OCI-LY7 (cell line): ENCODE data around the gene SLC26A11. TPM values are rescaled to one million over a fixed set of nuclear protein-coding genes. Genes with fewer than 3 reads are reported as not detected.

Experiments used
- BruUV-seq: library from RNA; stranded (reverse); fragments of 400-500 nt; replicated peaks from 2 replicates; lab custom pipeline; 2021; lab: Mats Ljungman, UMichigan
- CTCF ChIA-PET: fragments of 300-600 bp; sonication (Branson Sonifier 250); formaldehyde crosslinking; loops from one replicate; lab custom pipeline; 2022; ENCODE audit warnings: antibody characterized with exemption; ENCODE audit not compliant: unreplicated experiment; lab: Charles Lee
- POLR2A ChIA-PET: fragments of 300-600 bp; sonication (Branson Sonifier 250); formaldehyde crosslinking; loops from one replicate; lab custom pipeline; 2022; ENCODE audit warnings: antibody characterized with exemption; lab: Charles Lee
- DNase-seq: peaks from one replicate; pipeline ENCODE4 v3.0.0-alpha.2; 2015; ENCODE audit warnings: low spot score
- H2AFZ ChIP-seq: fragments of 200-600 bp; sonication (generic), shearing (Covaris generic); 2 replicates; pipeline ENCODE4 v1.6.1; 2014; ENCODE audit warnings: mild to moderate bottlenecking, antibody characterized with exemption, low read length, moderate library complexity
- H3K27ac ChIP-seq: fragments of 200-600 bp; sonication (generic); 2 replicates; pipeline ENCODE4 v1.5.1; 2014; ENCODE audit warnings: mixed run types, low read depth, mild to moderate bottlenecking, moderate library complexity, low read length, inconsistent platforms; ENCODE audit not compliant: poor library complexity, severe bottlenecking
- H3K36me3 ChIP-seq: fragments of 200-600 bp; sonication (generic); 2 replicates; pipeline ENCODE4 v1.6.1; 2014; ENCODE audit warnings: mild to moderate bottlenecking, antibody characterized with exemption, low read length, moderate library complexity, mixed read lengths; ENCODE audit not compliant: insufficient read depth
- H3K4me1 ChIP-seq: fragments of 200-600 bp; sonication (generic); 2 replicates; pipeline ENCODE4 v1.5.1; 2014; ENCODE audit warnings: mild to moderate bottlenecking, low read length; ENCODE audit not compliant: insufficient read depth, poor library complexity, severe bottlenecking
- H3K4me2 ChIP-seq: fragments of 200-600 bp; sonication (generic); 2 replicates; pipeline ENCODE4 v1.6.1; 2014; ENCODE audit warnings: mild to moderate bottlenecking, low read length
- H3K4me3 ChIP-seq: fragments of 200-600 bp; sonication (generic); 2 replicates; pipeline ENCODE4 v1.5.1; 2014; ENCODE audit warnings: mild to moderate bottlenecking, low read depth, low read length; ENCODE audit not compliant: poor library complexity, severe bottlenecking
- H3K79me2 ChIP-seq: fragments of 200-600 bp; sonication (generic); 2 replicates; pipeline ENCODE4 v1.6.1; 2016; ENCODE audit warnings: low read depth, mild to moderate bottlenecking, low read length, moderate library complexity, mixed read lengths; ENCODE audit not compliant: insufficient read depth
- H3K9me2 ChIP-seq: fragments of 200-600 bp; sonication (generic); 2 replicates; pipeline ENCODE4 v1.6.1; 2016; ENCODE audit warnings: mild to moderate bottlenecking, low read length, mixed read lengths; ENCODE audit not compliant: insufficient read depth
- H3K9me3 ChIP-seq: fragments of 200-600 bp; sonication (generic); 2 replicates; pipeline ENCODE4 v1.6.1; 2014; ENCODE audit warnings: mild to moderate bottlenecking, mixed run types, low read length, mixed read lengths
- H4K20me1 ChIP-seq: fragments of 200-600 bp; sonication (generic); 2 replicates; pipeline ENCODE4 v1.6.1; 2014; ENCODE audit warnings: mild to moderate bottlenecking, antibody characterized with exemption, low read length, moderate library complexity, mixed read lengths; ENCODE audit not compliant: insufficient read depth
- EZH2phosphoT487 ChIP-seq: fragments of 200-600 bp; sonication (generic); IDR thresholded peaks from 2 replicates; pipeline ENCODE4 v1.6.1; 2018; ENCODE audit warnings: low read depth, borderline replicate concordance, mild to moderate bottlenecking, mixed run types, antibody characterized with exemption, low read length, moderate library complexity, mixed read lengths
- intact Hi-C: fragments of 100-400 bp; cut with micrococcal nuclease; formaldehyde crosslinking; loops from one replicate; pipeline ENCODE4 v1.10.0; 2022; ENCODE audit not compliant: unreplicated experiment
- total RNA-seq, 2 experiments: library from RNA; depleted of rRNA in 1 of 2; stranded (reverse); fragments of >200 nt in 1 of 2; shearing (Covaris generic) in 1 of 2; gene quantifications; 2 replicates each; pipeline ENCODE4 v1.2.3, GENCODE V29; 2014 to 2022
- TF ChIP-seq, protein P1 (sequence below): fragments of 200-600 bp; sonication (generic); conservative IDR thresholded peaks from 2 replicates; pipeline ENCODE4 v1.5.1; 2014; ENCODE audit warnings: mild to moderate bottlenecking, antibody characterized with exemption, low read length, moderate library complexity, mixed read lengths

SLC26A11 gene
- total RNA-seq, 2 experiments from 2014 or later: 3.5 to 4.1 TPM

DNA sequence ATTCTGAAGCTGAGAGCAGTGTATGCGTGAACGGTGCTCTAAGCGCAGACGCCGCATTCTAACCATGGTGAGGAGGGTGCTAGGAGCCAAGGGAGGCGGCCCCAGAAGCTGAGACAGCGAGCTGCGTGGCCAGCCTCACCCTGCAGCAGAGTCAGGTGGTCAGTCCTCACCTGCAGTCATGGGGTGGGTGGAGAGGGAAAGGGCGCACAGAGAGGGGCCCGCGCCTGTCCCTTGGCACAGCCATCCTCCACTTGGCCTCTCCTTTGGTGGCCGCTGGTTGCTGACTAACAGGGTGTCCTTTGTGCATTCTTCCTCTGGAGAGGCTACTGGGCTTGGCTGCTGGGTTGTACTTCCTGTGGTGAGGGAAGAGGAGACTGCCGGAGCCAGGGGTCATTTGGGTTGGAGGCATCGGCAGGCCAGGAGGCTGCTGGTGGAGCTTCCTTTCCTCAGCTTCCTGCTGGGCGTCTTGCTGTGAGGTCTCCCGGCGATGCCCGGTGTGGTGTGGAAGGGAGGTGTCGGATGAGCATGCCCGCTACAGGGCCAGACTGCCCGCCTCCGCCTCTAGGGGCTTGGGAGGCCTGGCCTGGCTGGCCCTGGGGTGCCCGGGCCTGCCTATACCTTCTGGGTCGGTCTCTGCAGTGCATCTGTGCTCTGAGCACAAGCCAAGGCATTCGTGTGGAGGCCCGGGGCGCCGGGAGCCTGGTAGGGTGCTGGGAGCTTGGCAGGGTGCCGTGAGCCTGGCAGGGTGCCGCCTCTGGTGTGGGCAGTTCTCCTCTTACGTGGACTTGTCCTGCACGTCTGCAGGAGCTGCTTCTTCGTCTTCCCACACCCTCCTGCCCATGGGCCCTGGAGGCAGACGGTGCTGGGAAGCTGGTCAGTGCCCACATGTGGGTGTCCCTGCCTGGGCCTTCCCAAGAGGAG lies 57.8 kb downstream of the SLC26A11 start:
- DNase-seq: no peak
- BruUV-seq: no TSS peak
- Histone ChIP-seq H3K4me3 (no peak overlapping the region), H3K4me1 (peaks cover 6% of the 10 kb centered on the region), H3K79me2 (no peaks in the 10 kb centered on the region), H3K9me3 (no peaks in the 10 kb centered on the region), H4K20me1 (no peaks in the 10 kb centered on the region), H3K27ac (no peak overlapping the region), H3K36me3 (no peaks in the 10 kb centered on the region), H2AFZ (no peak overlapping the region), H3K4me2 (no peak overlapping the region), H3K9me2 (no peaks in the 10 kb centered on the region)
- CTCF ChIA-PET: no interaction called here
- TF ChIP-seq, protein P1, sequence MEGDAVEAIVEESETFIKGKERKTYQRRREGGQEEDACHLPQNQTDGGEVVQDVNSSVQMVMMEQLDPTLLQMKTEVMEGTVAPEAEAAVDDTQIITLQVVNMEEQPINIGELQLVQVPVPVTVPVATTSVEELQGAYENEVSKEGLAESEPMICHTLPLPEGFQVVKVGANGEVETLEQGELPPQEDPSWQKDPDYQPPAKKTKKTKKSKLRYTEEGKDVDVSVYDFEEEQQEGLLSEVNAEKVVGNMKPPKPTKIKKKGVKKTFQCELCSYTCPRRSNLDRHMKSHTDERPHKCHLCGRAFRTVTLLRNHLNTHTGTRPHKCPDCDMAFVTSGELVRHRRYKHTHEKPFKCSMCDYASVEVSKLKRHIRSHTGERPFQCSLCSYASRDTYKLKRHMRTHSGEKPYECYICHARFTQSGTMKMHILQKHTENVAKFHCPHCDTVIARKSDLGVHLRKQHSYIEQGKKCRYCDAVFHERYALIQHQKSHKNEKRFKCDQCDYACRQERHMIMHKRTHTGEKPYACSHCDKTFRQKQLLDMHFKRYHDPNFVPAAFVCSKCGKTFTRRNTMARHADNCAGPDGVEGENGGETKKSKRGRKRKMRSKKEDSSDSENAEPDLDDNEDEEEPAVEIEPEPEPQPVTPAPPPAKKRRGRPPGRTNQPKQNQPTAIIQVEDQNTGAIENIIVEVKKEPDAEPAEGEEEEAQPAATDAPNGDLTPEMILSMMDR: no peak
- intact Hi-C loops: no loop called here
- POLR2A ChIA-PET: no interaction called here

DNA sequence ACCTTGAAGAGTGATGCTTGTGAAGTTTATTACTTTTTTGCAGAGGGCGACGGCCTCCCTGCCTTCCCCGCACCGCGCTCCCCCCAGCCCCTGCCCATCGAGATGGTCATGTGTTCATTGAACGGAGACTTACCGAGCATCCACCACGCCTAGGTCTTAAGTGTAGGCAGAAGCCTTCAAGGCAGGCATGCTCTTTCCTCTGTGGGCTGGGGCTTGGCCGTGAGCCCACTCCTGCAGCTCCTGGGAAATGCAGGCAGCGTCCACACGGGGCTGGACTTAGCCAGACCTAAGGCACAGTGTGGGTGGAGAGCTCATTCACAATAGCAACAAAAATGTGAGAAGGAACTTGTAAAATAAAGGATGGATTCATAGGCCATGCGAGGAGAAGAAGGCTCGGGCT lies 59.7 kb downstream of the SLC26A11 start:
- no peak for DNase-seq
- TF ChIP-seq, protein P1: no peak
- no peak for TF ChIP-seq EZH2phosphoT487
- intact Hi-C loops: no loop called here
- Histone ChIP-seq H3K9me2 (no peaks in the 10 kb centered on the region), H3K4me1 (peaks cover 7% of the 10 kb centered on the region), H3K27ac (no peak overlapping the region), H3K79me2 (no peaks in the 10 kb centered on the region), H2AFZ (no peak overlapping the region), H3K4me2 (no peak overlapping the region), H3K36me3 (no peaks in the 10 kb centered on the region), H3K4me3 (no peak overlapping the region), H4K20me1 (no peaks in the 10 kb centered on the region), H3K9me3 (no peaks in the 10 kb centered on the region)
- ChIA-PET POLR2A (no interaction called here), CTCF (no interaction called here)
- no TSS peak for BruUV-seq

DNA sequence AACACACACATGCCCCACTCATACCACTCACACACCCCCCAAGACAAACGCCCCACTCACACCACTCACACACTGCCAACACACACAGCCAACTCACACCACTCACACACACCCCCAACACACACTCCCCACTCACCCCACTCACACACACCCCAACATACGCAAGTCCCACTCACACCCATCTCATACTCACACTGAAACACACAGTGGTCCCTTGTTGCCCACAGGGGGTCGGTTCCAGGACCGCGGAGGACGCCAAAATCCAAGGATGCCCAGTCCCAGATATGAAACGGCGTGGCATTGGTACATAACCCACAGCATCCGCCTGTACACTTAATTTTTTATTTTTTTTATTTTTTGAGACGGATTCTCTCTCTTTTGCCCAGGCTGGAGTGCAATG lies 61.3 kb downstream of the SLC26A11 start:
- DNase-seq: no peak
- no peaks in the 10 kb centered on the region for H3K79me2 ChIP-seq
- no peak overlapping the region for H2AFZ ChIP-seq
- H3K27ac ChIP-seq: no peak overlapping the region
- ChIA-PET POLR2A (interaction anchor here (0.6 kb wide), 2 partner anchors 48 to 1260 kb away, joined by 3 read pairs; no protein-coding TSS in a partner anchor), CTCF (no interaction called here)
- H3K9me2 ChIP-seq: no peaks in the 10 kb centered on the region
- peaks cover 7% of the 10 kb centered on the region for H3K4me1 ChIP-seq
- no peak overlapping the region for H3K4me2 ChIP-seq
- H3K9me3 ChIP-seq: no peaks in the 10 kb centered on the region
- intact Hi-C loops: no loop called here
- TF ChIP-seq, protein P1: no peak
- no peak for TF ChIP-seq EZH2phosphoT487
- H3K36me3 ChIP-seq: no peaks in the 10 kb centered on the region
- no TSS peak for BruUV-seq
- H4K20me1 ChIP-seq: no peaks in the 10 kb centered on the region
- no peak overlapping the region for H3K4me3 ChIP-seq
